Transverse colon (tissue), 4 donors: Measurements from ENCODE around the gene LHB. TPM values are rescaled to one million over a fixed set of nuclear protein-coding genes. Genes with fewer than 3 reads are reported as not detected.
"Not testable (repeated sequence)": the region's sequence is repeated elsewhere in the genome, so short reads cannot be mapped to it uniquely, and the experiment has no call there.

Experiments used
- DNase-seq: peaks from one replicate; pipeline ENCODE4 v3.0.0-alpha.2; 2019
- H3K27ac ChIP-seq, 4 donors: fragments of 200-600 bp; sonication (generic); 2 replicates each; pipeline ENCODE4 v1.5.1; 2016 to 2018; ENCODE audit warnings: inconsistent platforms in 4 of 4
- H3K27me3 ChIP-seq: fragments of 200-600 bp; sonication (generic); 2 replicates; pipeline ENCODE4 v1.5.1; 2017; ENCODE audit warnings: inconsistent platforms
- H3K36me3 ChIP-seq, 4 donors: fragments of 200-600 bp; sonication (generic); 2 replicates each; pipeline ENCODE4 v1.5.1; 2017 to 2019; ENCODE audit warnings: inconsistent platforms in 4 of 4
- H3K4me1 ChIP-seq, 4 donors: fragments of 200-600 bp; sonication (generic); 2 replicates each; pipeline ENCODE4 v1.5.1; 2017 to 2020; ENCODE audit warnings: inconsistent platforms in 4 of 4
- H3K4me3 ChIP-seq, 4 donors: fragments of 200-600 bp; sonication (generic); 1 replicate in 1 of 4; 2 replicates in 3 of 4; pipeline versions ENCODE4 v1.5.1 to v1.6.1; 2017 to 2019; ENCODE audit warnings: inconsistent platforms in 4 of 4
- H3K9me3 ChIP-seq, 2 donors: fragments of 200-600 bp; sonication (generic); 2 replicates each; pipeline ENCODE4 v1.5.1; 2017 to 2019; ENCODE audit warnings: inconsistent platforms in 2 of 2
- POLR2AphosphoS5 ChIP-seq, 3 donors: sonication (generic); formaldehyde crosslinking; IDR thresholded peaks; one replicate each; pipeline ENCODE4 v1.6.1; 2016; ENCODE audit warnings: antibody characterized with exemption in 3 of 3
- WGBS, 2 donors: methylation state at CpG; one replicate each; pipeline ENCODE4 v1.1.5; 2018; ENCODE audit warnings: low coverage in 1 of 2; 5-methylcytosine and 5-hydroxymethylcytosine counted together
- in situ Hi-C, 4 donors: fragments of 200-750 bp; cut with MboI; loops; one replicate each; pipeline versions ENCODE4 v1.15.0 to v1.15.1; 2017; ENCODE audit warnings: low sequenced_read_pairs in 3 of 4, low pct_ligation_motif_present in 1 of 4, low pct_unique_long_range_greater_than_20kb in 1 of 4
- intact Hi-C: fragments of 100-400 bp; cut with DNase I; formaldehyde crosslinking; loops from one replicate; pipeline ENCODE4 v1.15.1; 2023; ENCODE audit warnings: low total_unique reads
- total RNA-seq, 4 donors: library from RNA; depleted of rRNA; stranded (reverse); fragments of >200 nt; gene quantifications; one replicate each; pipeline ENCODE4 v1.1.0, GENCODE V29; 2016
- TF ChIP-seq, protein P1 (sequence below), 5 experiments: fragments of 200-600 bp in 3 of 5; fragments of 450-650 bp in 2 of 5; sonication (generic) in 3 of 5; IDR thresholded peaks; 1 replicate in 2 of 5; 2 replicates in 3 of 5; pipeline ENCODE4 v1.5.1; 2016 to 2017; ENCODE audit warnings: antibody characterized with exemption in 5 of 5, inconsistent platforms in 3 of 5, mild to moderate bottlenecking in 2 of 5, moderate library complexity in 1 of 5

LHB gene
- total RNA-seq, 4 donors from 2014 or later: 1.4 TPM; not detected in 3

GRCh38 chr19:49057636-49058234, 40.8 kb upstream of the LHB start, which contains the start of gene CGB7:
Gene CGB7 (minus strand): TSS chr19:49057749. CDS start chr19:49055375, 2,374 bp downstream.
- no peak within 1 kb of the TSS for H3K27ac ChIP-seq
- intact Hi-C loops: no loop called here
- WGBS, 2 donors: 13% methylated on average over 32 of the region's 38 CpGs; no CpG with 5 or more reads in 1 of the 2 donors
- H3K27me3 ChIP-seq: peaks cover 65% of the 10 kb centered on the region
- peak; percentile 79 for DNase-seq
- TF ChIP-seq POLR2AphosphoS5 (IDR thresholded peaks at IDR 0.05): no peak
- peak within 1 kb of the TSS; percentile 9 to 52 (median 38) for H3K4me3 ChIP-seq
- H3K9me3 ChIP-seq: no peaks in the 10 kb centered on the region
- no peaks in the 10 kb centered on the region for H3K36me3 ChIP-seq
- in situ Hi-C loops: no loop called here
- H3K4me1 ChIP-seq: peaks cover 9 to 25% (median 18%) of the 10 kb centered on the region in 4 donors

GRCh38 chr19:49056902-49057596, 40.2 kb upstream of the LHB start:
- in situ Hi-C loops: not testable (repeated sequence)
- peaks cover 58% of the 10 kb centered on the region for H3K27me3 ChIP-seq

DNA sequence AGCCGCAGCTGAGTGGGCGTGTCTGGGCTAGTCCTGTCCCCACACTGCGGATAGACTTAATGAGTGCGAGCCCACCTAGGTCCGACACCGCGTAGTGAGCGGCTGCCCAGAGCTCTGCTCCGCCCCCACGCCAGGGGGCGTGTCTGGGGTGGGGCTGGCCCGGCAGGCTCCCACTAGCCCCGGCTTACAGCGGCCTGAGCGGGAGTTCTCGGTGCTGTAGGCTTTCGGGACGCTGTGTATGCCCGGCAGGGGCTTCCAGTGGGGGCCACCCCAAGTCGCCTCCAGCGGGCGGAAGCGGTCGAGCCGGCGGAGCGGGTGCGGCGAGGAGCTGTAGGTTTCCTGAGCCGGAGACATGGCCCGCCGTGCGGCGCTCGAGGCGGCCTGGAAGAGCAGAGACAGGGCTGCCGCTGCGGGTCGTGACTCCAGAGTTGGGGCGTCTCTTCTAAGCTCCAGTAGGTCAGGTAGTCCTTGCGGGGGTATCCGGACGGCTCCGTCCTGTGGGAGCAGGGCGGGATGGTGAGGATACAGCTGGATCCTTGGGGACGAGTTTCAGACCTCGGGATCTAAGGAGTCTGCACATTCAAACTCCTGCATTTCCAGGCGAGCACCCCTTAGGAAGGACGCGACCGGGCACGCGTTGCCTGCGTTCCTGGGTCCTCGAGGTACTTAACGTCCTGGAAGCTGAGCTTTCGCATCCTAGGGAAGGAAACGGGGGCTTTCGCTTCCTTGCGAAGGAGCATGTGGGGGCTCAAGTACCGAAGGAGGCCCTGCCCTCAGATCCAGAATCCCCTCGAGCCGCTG, 39.4 kb upstream of the LHB start:
- 1% methylated on average over 55 of the region's 63 CpGs; no CpG with 5 or more reads in 1 of the 2 donors for WGBS, 2 donors
- intact Hi-C loops: no loop called here

More at GRCh38 chr19:49056902-49057596, 40.2 kb upstream of the LHB start:
- H3K27ac ChIP-seq, DNase-seq, H3K9me3 ChIP-seq, intact Hi-C loops, H3K36me3 ChIP-seq: not testable (repeated sequence)
- H3K4me1 ChIP-seq: peaks cover 9 to 25% (median 18%) of the 10 kb centered on the region in 4 donors
- peak overlapping the region; percentile 9 to 52 (median 38) for H3K4me3 ChIP-seq
- WGBS, 2 donors: 4% methylated on average over 25 of the region's 34 CpGs; no CpG with 5 or more reads in 1 of the 2 donors

GRCh38 chr19:49050376-49051033, 33.6 kb upstream of the LHB start:
- H3K9me3 ChIP-seq, H3K36me3 ChIP-seq, H3K27ac ChIP-seq, H3K4me3 ChIP-seq, H3K4me1 ChIP-seq, in situ Hi-C loops, intact Hi-C loops, DNase-seq, H3K27me3 ChIP-seq: not testable (repeated sequence)
- WGBS, 2 donors: 61 to 71% methylated on average over 3 to 20 of the region's 24 CpGs

More for the DNA sequence above, 39.4 kb upstream of the LHB start:
- Histone ChIP-seq H3K27me3 (peaks cover 50% of the 10 kb centered on the region), H3K4me1 (peaks cover 9 to 25% (median 18%) of the 10 kb centered on the region in 4 donors), H3K9me3 (no peaks in the 10 kb centered on the region), H3K4me3 (peak overlapping the region; percentile 13 to 52 (median 38)), H3K27ac (no peak overlapping the region), H3K36me3 (no peaks in the 10 kb centered on the region)
- peak; percentile 65 for DNase-seq
- TF ChIP-seq, protein P1, sequence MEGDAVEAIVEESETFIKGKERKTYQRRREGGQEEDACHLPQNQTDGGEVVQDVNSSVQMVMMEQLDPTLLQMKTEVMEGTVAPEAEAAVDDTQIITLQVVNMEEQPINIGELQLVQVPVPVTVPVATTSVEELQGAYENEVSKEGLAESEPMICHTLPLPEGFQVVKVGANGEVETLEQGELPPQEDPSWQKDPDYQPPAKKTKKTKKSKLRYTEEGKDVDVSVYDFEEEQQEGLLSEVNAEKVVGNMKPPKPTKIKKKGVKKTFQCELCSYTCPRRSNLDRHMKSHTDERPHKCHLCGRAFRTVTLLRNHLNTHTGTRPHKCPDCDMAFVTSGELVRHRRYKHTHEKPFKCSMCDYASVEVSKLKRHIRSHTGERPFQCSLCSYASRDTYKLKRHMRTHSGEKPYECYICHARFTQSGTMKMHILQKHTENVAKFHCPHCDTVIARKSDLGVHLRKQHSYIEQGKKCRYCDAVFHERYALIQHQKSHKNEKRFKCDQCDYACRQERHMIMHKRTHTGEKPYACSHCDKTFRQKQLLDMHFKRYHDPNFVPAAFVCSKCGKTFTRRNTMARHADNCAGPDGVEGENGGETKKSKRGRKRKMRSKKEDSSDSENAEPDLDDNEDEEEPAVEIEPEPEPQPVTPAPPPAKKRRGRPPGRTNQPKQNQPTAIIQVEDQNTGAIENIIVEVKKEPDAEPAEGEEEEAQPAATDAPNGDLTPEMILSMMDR (IDR thresholded peaks at IDR 0.05): peak in 4 of 5 experiments; percentile 14 to 40 (median 24)
- TF ChIP-seq POLR2AphosphoS5 (IDR thresholded peaks at IDR 0.05): no peak
- in situ Hi-C loops: no loop called here

GRCh38 chr19:49049834-49050233, 32.9 kb upstream of the LHB start:
- H3K27me3 ChIP-seq, in situ Hi-C loops, intact Hi-C loops, H3K4me1 ChIP-seq, H3K4me3 ChIP-seq, H3K9me3 ChIP-seq, H3K27ac ChIP-seq, DNase-seq, H3K36me3 ChIP-seq: not testable (repeated sequence)
- WGBS, 2 donors: 78% methylated on average over 3 of the region's 4 CpGs; no CpG with 5 or more reads in 1 of the 2 donors

GRCh38 chr19:49049011-49049410, 32.1 kb upstream of the LHB start, which contains the start of gene CGB8:
Gene CGB8 (minus strand): TSS chr19:49049111. CDS start chr19:49048739, 372 bp downstream.
- H3K27ac ChIP-seq, H3K36me3 ChIP-seq, H3K4me3 ChIP-seq, DNase-seq, in situ Hi-C loops, intact Hi-C loops, H3K27me3 ChIP-seq, H3K4me1 ChIP-seq, H3K9me3 ChIP-seq: not testable (repeated sequence)
- 80% methylated on average over 4 of the region's 12 CpGs; no CpG with 5 or more reads in 1 of the 2 donors for WGBS, 2 donors

DNA sequence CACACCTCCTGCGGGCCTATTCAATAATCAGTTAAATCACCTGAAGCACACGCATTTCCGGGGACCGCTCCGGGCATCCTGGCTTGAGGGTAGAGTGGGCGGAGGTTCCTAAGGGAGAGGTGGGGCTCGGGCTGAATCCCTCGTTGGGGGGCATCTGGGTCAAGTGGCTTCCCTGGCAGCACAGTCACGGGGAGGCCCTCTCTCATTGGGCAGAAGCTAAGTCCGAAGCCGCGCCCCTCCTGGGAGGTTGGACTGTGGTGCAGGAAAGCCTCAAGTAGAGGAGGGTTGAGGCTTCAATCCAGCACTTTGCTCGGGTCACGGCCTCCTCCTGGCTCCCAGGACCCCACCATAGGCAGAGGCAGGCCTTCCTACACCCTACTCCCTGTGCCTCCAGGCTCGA, 26.7 kb upstream of the LHB start, which contains the start of gene CGB5:
CGB5 (plus strand) TSS at position 301 of the 400 bp plus-strand sequence. CDS start 362 bp downstream, outside the sequence.
- 62% methylated on average over 12 of the region's 15 CpGs; no CpG with 5 or more reads in 1 of the 2 donors for WGBS, 2 donors
- in situ Hi-C loops, H3K4me1 ChIP-seq, H3K36me3 ChIP-seq, H3K4me3 ChIP-seq, H3K27ac ChIP-seq, DNase-seq, intact Hi-C loops, H3K9me3 ChIP-seq, H3K27me3 ChIP-seq: not testable (repeated sequence)

GRCh38 chr19:49042666-49043065, 25.8 kb upstream of the LHB start:
- H3K27me3 ChIP-seq, in situ Hi-C loops, H3K4me1 ChIP-seq, H3K36me3 ChIP-seq, intact Hi-C loops, H3K27ac ChIP-seq, DNase-seq, H3K4me3 ChIP-seq, H3K9me3 ChIP-seq: not testable (repeated sequence)
- 60 to 86% methylated on average over 1 to 4 of the region's 4 CpGs for WGBS, 2 donors
